H7 (cell line): ENCODE data around the gene TAF4. TPM values are rescaled to one million over a fixed set of nuclear protein-coding genes. Genes with fewer than 3 reads are reported as not detected.

Experiments used
- DNase-seq: peaks from one replicate; pipeline ENCODE4 v3.0.0; 2012
- H3K27me3 ChIP-seq: 2 replicates; pipeline ENCODE4 v1.6.0; 2011; ENCODE audit warnings: mild to moderate bottlenecking, low read length; ENCODE audit not compliant: control insufficient read depth, insufficient read depth
- H3K36me3 ChIP-seq: replicated peaks from 2 replicates; pipeline ENCODE4 v1.5.1; 2011; ENCODE audit warnings: low read length; ENCODE audit not compliant: control insufficient read depth, insufficient read depth
- H3K4me3 ChIP-seq: 2 replicates; pipeline ENCODE4 v1.5.1; 2011; ENCODE audit warnings: low read depth, mild to moderate bottlenecking, control low read depth, low read length, moderate library complexity; ENCODE audit not compliant: insufficient read depth
- total RNA-seq: library from RNA; depleted of rRNA; stranded (reverse); fragments of >200 nt; shearing (Covaris generic); gene quantifications from 2 replicates; pipeline ENCODE4 v1.2.3, GENCODE V29; 2014

TAF4 gene
- total RNA-seq, 1 experiment from 2014 or later, result 8.0 TPM

GRCh38 chr20:61940491-61940890 lies 125.2 kb downstream of the TAF4 start:
- H3K27me3 ChIP-seq, result no peaks in the 10 kb centered on the region
- no peak overlapping the region for H3K4me3 ChIP-seq
- peak; percentile 46 for DNase-seq
- H3K36me3 ChIP-seq, result no peaks in the 10 kb centered on the region

GRCh38 chr20:61939691-61940360 lies 125.9 kb downstream of the TAF4 start:
- no peak for DNase-seq
- Histone ChIP-seq H3K36me3 (no peaks in the 10 kb centered on the region), H3K4me3 (no peak overlapping the region), H3K27me3 (no peaks in the 10 kb centered on the region)

- DNase-seq, result peak; percentile 63
Measured at GRCh38 chr20:61938839-61939690, 126.6 kb downstream of the TAF4 start.

GRCh38 chr20:61937963-61938838 lies 127.5 kb downstream of the TAF4 start:
- Histone ChIP-seq H3K27me3 (no peaks in the 10 kb centered on the region), H3K36me3 (no peaks in the 10 kb centered on the region), H3K4me3 (no peak overlapping the region)
- peak; percentile 69 for DNase-seq

More at GRCh38 chr20:61938839-61939690, 126.6 kb downstream of the TAF4 start:
- no peaks in the 10 kb centered on the region for H3K27me3 ChIP-seq
- H3K36me3 ChIP-seq, result no peaks in the 10 kb centered on the region
- H3K4me3 ChIP-seq, result no peak overlapping the region

- Histone ChIP-seq H3K4me3 (no peak overlapping the region), H3K36me3 (no peaks in the 10 kb centered on the region), H3K27me3 (no peaks in the 10 kb centered on the region)
- peak; percentile 68 for DNase-seq
Measured at GRCh38 chr20:61937146-61937962, 128.3 kb downstream of the TAF4 start.

- Histone ChIP-seq H3K36me3 (no peaks in the 10 kb centered on the region), H3K4me3 (no peak overlapping the region), H3K27me3 (no peaks in the 10 kb centered on the region)
- peak; percentile 70 for DNase-seq
Measured at GRCh38 chr20:61936701-61937131, 129.0 kb downstream of the TAF4 start.

GRCh38 chr20:61935926-61936700 lies 129.6 kb downstream of the TAF4 start:
- no peaks in the 10 kb centered on the region for H3K27me3 ChIP-seq
- peak; percentile 85 for DNase-seq
- H3K4me3 ChIP-seq, result no peak overlapping the region
- no peaks in the 10 kb centered on the region for H3K36me3 ChIP-seq

GRCh38 chr20:61934716-61935530 lies 130.8 kb downstream of the TAF4 start:
- Histone ChIP-seq H3K36me3 (no peaks in the 10 kb centered on the region), H3K27me3 (no peaks in the 10 kb centered on the region), H3K4me3 (no peak overlapping the region)
- peak; percentile 81 for DNase-seq

- H3K36me3 ChIP-seq, result no peaks in the 10 kb centered on the region
- peak; percentile 93 for DNase-seq
- no peak overlapping the region for H3K4me3 ChIP-seq
- no peaks in the 10 kb centered on the region for H3K27me3 ChIP-seq
Measured at GRCh38 chr20:61933951-61934715, 131.5 kb downstream of the TAF4 start.

GRCh38 chr20:61933481-61933950 lies 132.2 kb downstream of the TAF4 start:
- H3K36me3 ChIP-seq, result no peaks in the 10 kb centered on the region
- no peak overlapping the region for H3K4me3 ChIP-seq
- no peaks in the 10 kb centered on the region for H3K27me3 ChIP-seq
- DNase-seq, result no peak

- Histone ChIP-seq H3K27me3 (no peaks in the 10 kb centered on the region), H3K4me3 (no peak overlapping the region), H3K36me3 (no peaks in the 10 kb centered on the region)
- DNase-seq, result peak; percentile 58
Measured at GRCh38 chr20:61932711-61933480, 132.8 kb downstream of the TAF4 start.
